ENCODE results near the gene EML4. TPM values are rescaled to one million over a fixed set of nuclear protein-coding genes. Genes with fewer than 3 reads are reported as not detected.

The EML4 gene
- total RNA-seq, 1 donor from 2014 or later, result 167 TPM

DNA sequence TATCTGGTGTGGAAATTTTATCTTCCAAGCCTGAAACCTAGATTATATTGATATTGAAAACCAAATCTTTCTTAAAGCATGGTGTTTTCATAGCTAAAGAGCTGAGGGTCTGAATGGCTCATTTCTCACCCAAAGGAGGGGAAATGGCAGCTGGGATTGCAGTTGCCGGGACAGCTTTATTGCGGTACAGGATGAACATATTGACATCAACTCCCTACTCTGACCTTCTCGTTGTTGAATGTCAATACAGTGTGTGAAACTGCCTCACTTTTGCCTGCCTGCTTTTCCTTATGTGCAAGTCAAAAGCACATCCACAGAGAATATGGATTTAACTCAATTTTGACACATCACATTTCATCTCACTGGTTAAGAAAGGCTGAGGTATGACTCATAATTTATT, 195.5 kb downstream of the EML4 start:
- Histone ChIP-seq H3K27me3 (peaks cover 5% of the 10 kb centered on the region), H3K4me2 (no peak overlapping the region), H2AFZ (replicated peaks) (no peak overlapping the region), H3K9me3 (ENCODE audit: low read depth) (no peaks in the 10 kb centered on the region), H3F3A (ENCODE audit: low read depth) (peaks cover 7% of the 10 kb centered on the region), H3K27ac (no peak overlapping the region), H3K4me1 (peaks cover 11% of the 10 kb centered on the region), H3K4me3 (no peak overlapping the region), H4K20me1 (ENCODE audit: low read depth) (peaks cover 7% of the 10 kb centered on the region), H3K36me3 (no peaks in the 10 kb centered on the region), H3K79me2 (ENCODE audit: low read depth) (peaks cover 13% of the 10 kb centered on the region), H3K9ac (no peak overlapping the region)
- DNase-seq (ENCODE audit: low spot score), result no peak
- H3K36me3 Mint-ChIP-seq, result no peaks in the 10 kb centered on the region
- TF ChIP-seq EZH2phosphoT487 (IDR thresholded peaks at IDR 0.05) (no peak), EZH2 (IDR thresholded peaks at IDR 0.05) (no peak)
- TF ChIP-seq, protein P1, sequence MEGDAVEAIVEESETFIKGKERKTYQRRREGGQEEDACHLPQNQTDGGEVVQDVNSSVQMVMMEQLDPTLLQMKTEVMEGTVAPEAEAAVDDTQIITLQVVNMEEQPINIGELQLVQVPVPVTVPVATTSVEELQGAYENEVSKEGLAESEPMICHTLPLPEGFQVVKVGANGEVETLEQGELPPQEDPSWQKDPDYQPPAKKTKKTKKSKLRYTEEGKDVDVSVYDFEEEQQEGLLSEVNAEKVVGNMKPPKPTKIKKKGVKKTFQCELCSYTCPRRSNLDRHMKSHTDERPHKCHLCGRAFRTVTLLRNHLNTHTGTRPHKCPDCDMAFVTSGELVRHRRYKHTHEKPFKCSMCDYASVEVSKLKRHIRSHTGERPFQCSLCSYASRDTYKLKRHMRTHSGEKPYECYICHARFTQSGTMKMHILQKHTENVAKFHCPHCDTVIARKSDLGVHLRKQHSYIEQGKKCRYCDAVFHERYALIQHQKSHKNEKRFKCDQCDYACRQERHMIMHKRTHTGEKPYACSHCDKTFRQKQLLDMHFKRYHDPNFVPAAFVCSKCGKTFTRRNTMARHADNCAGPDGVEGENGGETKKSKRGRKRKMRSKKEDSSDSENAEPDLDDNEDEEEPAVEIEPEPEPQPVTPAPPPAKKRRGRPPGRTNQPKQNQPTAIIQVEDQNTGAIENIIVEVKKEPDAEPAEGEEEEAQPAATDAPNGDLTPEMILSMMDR (IDR thresholded peaks at IDR 0.05), result no peak
- peaks cover 5% of the 10 kb centered on the region for H3K27me3 Mint-ChIP-seq (ENCODE audit: insufficient read depth, low read depth)
- peaks cover 14% of the 10 kb centered on the region for H3K4me1 Mint-ChIP-seq
- H3K9me3 Mint-ChIP-seq, result no peaks in the 10 kb centered on the region
- H3K27ac Mint-ChIP-seq, result no peak overlapping the region
- no peak overlapping the region for H3K4me3 Mint-ChIP-seq

DNA sequence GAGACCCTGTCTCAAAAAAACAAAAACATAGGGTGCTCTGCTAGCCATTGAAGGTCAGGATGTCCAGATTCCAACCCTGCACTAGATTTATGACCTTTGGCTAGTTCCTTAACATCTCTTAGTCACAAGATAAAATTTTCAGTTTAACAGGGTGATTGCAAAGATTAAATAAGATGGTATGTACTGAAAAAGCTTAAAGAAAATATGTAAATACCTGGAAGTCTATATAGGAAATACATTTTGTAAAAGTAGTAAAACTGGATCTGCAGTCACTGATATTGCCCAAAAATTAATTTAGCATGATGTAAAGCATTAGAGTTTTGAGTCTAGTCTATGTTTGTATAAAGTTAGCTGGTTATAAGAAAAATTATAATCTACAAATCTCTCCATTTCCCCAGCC, 197.3 kb downstream of the EML4 start:
- Mint-ChIP-seq H3K27ac (no peak overlapping the region), H3K4me3 (no peak overlapping the region), H3K36me3 (no peaks in the 10 kb centered on the region), H3K4me1 (peaks cover 6% of the 10 kb centered on the region), H3K9me3 (no peaks in the 10 kb centered on the region), H3K27me3 (ENCODE audit: insufficient read depth, low read depth) (peaks cover 8% of the 10 kb centered on the region)
- H3K27me3 ChIP-seq, result peaks cover 5% of the 10 kb centered on the region
- TF ChIP-seq EZH2phosphoT487 (IDR thresholded peaks at IDR 0.05), result no peak
- TF ChIP-seq, protein P1 (IDR thresholded peaks at IDR 0.05), result no peak
- no peak for TF ChIP-seq EZH2 (IDR thresholded peaks at IDR 0.05)
- H3K79me2 ChIP-seq (ENCODE audit: low read depth), result no peaks in the 10 kb centered on the region
- no peak overlapping the region for H3K9ac ChIP-seq
- H3F3A ChIP-seq (ENCODE audit: low read depth), result peaks cover 7% of the 10 kb centered on the region
- no peaks in the 10 kb centered on the region for H3K9me3 ChIP-seq (ENCODE audit: low read depth)
- H3K27ac ChIP-seq, result no peak overlapping the region
- no peaks in the 10 kb centered on the region for H4K20me1 ChIP-seq (ENCODE audit: low read depth)
- H3K4me3 ChIP-seq, result no peak overlapping the region
- H3K4me2 ChIP-seq, result no peak overlapping the region
- no peak overlapping the region for H2AFZ ChIP-seq (replicated peaks)
- H3K36me3 ChIP-seq, result no peaks in the 10 kb centered on the region
- DNase-seq (ENCODE audit: low spot score), result no peak
- peaks cover 5% of the 10 kb centered on the region for H3K4me1 ChIP-seq

DNA sequence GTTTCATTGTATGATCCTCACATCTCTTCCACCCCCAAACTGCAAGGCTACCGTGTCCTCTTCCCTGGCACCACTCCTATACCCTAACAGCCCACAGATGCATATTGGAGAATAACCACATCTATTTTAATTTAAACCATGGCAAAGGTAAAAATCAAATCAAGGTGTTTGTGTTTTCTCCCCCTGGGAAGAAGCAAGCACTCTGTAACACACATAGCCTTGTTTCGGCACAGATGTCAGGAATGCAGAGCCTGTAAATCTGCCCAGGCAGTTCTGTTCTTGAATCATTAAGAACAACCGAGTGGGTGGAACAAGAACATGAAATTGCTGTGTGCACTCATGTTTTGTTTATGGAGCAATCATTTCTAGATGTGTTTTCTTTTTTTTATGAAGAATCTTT, 198.7 kb downstream of the EML4 start:
- H3K27me3 ChIP-seq, result no peaks in the 10 kb centered on the region
- H3F3A ChIP-seq (ENCODE audit: low read depth), result no peaks in the 10 kb centered on the region
- H4K20me1 ChIP-seq (ENCODE audit: low read depth), result no peaks in the 10 kb centered on the region
- no peaks in the 10 kb centered on the region for H3K79me2 ChIP-seq (ENCODE audit: low read depth)
- Mint-ChIP-seq H3K9me3 (no peaks in the 10 kb centered on the region), H3K4me1 (no peaks in the 10 kb centered on the region), H3K4me3 (no peak overlapping the region), H3K27ac (no peak overlapping the region), H3K27me3 (ENCODE audit: insufficient read depth, low read depth) (peaks cover 6% of the 10 kb centered on the region), H3K36me3 (no peaks in the 10 kb centered on the region)
- H3K9me3 ChIP-seq (ENCODE audit: low read depth), result no peaks in the 10 kb centered on the region
- no peak overlapping the region for H3K4me2 ChIP-seq
- TF ChIP-seq EZH2phosphoT487 (IDR thresholded peaks at IDR 0.05) (no peak), EZH2 (IDR thresholded peaks at IDR 0.05) (no peak)
- TF ChIP-seq, protein P1 (IDR thresholded peaks at IDR 0.05), result no peak
- H3K9ac ChIP-seq, result no peak overlapping the region
- no peak overlapping the region for H3K4me3 ChIP-seq
- no peaks in the 10 kb centered on the region for H3K36me3 ChIP-seq
- no peak overlapping the region for H3K27ac ChIP-seq
- no peak for DNase-seq (ENCODE audit: low spot score)
- H3K4me1 ChIP-seq, result no peaks in the 10 kb centered on the region
- H2AFZ ChIP-seq (replicated peaks), result peak overlapping the region; percentile 38

Measured in neural progenitor cell (in vitro differentiated cells).